HG02981 (cell line): Measurements from ENCODE around the gene ANO8.
A peak's percentile ranks its signal among the peaks of the same experiment; 100 is the strongest.
"Not testable (repeated sequence)": the region's sequence is repeated elsewhere in the genome, so short reads cannot be mapped to it uniquely, and the experiment has no call there.

ENCODE experiments used
- ATAC-seq: cut with Tn5 transposase; IDR thresholded peaks from one replicate; pipeline ENCODE4 v1.9.1; 2021; ENCODE audit warnings: mild to moderate bottlenecking, moderate library complexity; ENCODE audit not compliant: unreplicated experiment

Gene ANO8

GRCh38 chr19:17294051-17294891 is 40.4 kb downstream of the ANO8 start:
- ATAC-seq: no peak

GRCh38 chr19:17293605-17294004 is 41.0 kb downstream of the ANO8 start:
- ATAC-seq: no peak

- ATAC-seq: peak; percentile 73
These were observed 42.2 kb downstream of the ANO8 start for GRCh38 chr19:17292301-17293074.

GRCh38 chr19:17289489-17289888 is 45.2 kb downstream of the ANO8 start:
- ATAC-seq: no peak

- ATAC-seq: no peak
These were observed 47.9 kb downstream of the ANO8 start for GRCh38 chr19:17286752-17287151.

GRCh38 chr19:17286263-17286662 is 48.4 kb downstream of the ANO8 start:
- ATAC-seq: no peak

GRCh38 chr19:17285415-17286135 is 49.1 kb downstream of the ANO8 start:
- no peak for ATAC-seq

- ATAC-seq: no peak
These were observed 51.1 kb downstream of the ANO8 start for GRCh38 chr19:17283504-17283996.

- peak; percentile 70 for ATAC-seq
These were observed 52.0 kb downstream of the ANO8 start for GRCh38 chr19:17282488-17283125.

GRCh38 chr19:17281391-17282304 is 53.0 kb downstream of the ANO8 start, which contains the start of gene ANKLE1:
Gene ANKLE1, plus strand, starts transcription at chr19:17281901. Its CDS starts 20 bp downstream, at chr19:17281921.
- no peak for ATAC-seq

GRCh38 chr19:17279436-17279835 is 55.2 kb downstream of the ANO8 start:
- no peak for ATAC-seq

- no peak for ATAC-seq
These were observed 59.0 kb downstream of the ANO8 start for GRCh38 chr19:17275441-17276175.

GRCh38 chr19:17274892-17275291 is 59.8 kb downstream of the ANO8 start:
- ATAC-seq: not testable (repeated sequence)
